Caki2 (cell line): ENCODE measurements around the gene MTG2. TPM values are rescaled to one million over a fixed set of nuclear protein-coding genes. Genes with fewer than 3 reads are reported as not detected.

Source experiments
- DNase-seq: peaks from one replicate; pipeline ENCODE4 v3.0.0-alpha.2; 2015; ENCODE audit warnings: low read depth
- in situ Hi-C: cut with HindIII; loops from 2 replicates; pipeline ENCODE4 v1.10.0; 2016; ENCODE audit warnings: low sequenced_read_pairs, low pct_unique_long_range_greater_than_20kb, mixed read lengths
- total RNA-seq: library from RNA; depleted of rRNA; stranded (reverse); fragments of >200 nt; shearing (Covaris generic); gene quantifications from 2 replicates; pipeline ENCODE4 v1.2.3, GENCODE V29; 2014; ENCODE audit warnings: low replicate concordance

MTG2 gene
- total RNA-seq, 1 experiment from 2014 or later: 21.8 TPM

DNA sequence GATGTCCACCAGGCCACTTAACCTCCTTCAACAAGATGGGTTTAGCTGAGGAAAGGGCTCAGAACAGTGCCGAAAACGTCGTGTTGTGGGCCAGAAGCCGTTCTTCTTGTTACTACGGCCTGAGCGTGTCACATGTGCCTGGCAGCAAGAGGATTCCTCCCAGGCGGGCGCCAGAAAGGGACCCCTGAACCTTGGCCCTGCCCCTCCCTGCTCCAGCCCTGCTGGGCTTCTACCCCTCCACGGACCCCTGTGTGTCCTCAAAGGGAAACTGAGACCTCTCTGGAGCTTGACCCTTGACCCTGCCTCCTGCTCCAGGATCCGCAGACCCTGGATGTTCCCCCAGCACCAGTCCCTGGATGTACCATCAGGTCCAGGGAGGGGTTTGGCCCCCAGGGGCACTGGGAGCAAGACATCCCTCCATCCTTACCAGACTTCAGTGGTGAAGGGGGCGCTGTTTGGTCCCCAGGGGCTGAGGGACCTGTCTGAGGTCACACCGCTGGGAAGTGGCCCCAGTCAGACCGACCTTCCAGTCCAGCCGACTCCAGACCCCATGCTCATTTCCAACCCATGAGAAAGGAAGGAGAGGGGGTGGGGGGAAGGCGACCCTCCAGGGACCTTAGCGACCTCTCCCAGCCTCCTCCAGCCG, 27.1 kb downstream of the MTG2 start:
- no peak for DNase-seq
- in situ Hi-C loops: no loop called here

DNA sequence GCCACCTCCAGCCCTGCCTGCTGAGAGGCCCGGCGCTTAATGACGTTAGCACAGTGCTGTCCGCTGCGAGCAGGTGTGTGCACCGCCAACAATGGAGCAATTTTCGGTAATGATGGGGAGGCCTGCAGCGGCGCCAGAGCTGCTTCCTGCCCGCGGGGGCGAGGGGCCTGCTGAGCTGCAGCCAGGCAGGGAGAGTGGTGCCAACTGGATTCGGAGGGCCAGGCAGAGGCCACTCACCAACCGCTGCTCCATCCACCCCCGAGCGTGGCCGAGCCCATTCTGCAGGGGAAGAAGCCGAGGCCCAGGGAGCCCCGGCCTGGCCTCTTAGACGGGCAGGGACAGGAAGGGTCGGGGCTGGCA, 27.6 kb downstream of the MTG2 start:
- in situ Hi-C loops: no loop called here
- no peak for DNase-seq

DNA sequence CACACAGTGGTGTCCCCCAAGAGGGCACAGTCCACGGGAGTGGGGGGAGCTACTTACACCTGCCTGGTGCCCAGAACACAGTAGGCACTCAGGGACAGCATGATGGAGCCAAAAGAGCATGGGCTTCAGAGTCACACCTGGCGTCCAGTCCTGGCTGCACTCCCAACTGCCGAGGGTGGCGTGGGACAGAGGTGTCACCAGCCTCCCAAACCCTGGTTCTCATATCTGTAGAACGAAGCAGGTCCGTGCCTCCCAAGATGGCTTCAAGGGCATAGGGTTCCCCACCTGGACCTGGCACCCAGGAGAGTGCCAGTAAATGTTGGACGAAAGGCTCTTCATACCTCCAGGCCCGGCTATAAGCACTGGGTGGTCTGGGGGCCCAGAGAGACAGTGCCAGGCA, 28.4 kb downstream of the MTG2 start:
- in situ Hi-C loops: no loop called here
- no peak for DNase-seq

GRCh38 chr20:62211769-62212288, 29.0 kb downstream of the MTG2 start:
- no peak for DNase-seq
- in situ Hi-C loops: no loop called here

GRCh38 chr20:62212299-62212698, 29.5 kb downstream of the MTG2 start:
- in situ Hi-C loops: no loop called here
- no peak for DNase-seq

- in situ Hi-C loops: no loop called here
- no peak for DNase-seq
These were observed 31.2 kb downstream of the MTG2 start for GRCh38 chr20:62214067-62214466.

- in situ Hi-C loops: no loop called here
- no peak for DNase-seq
These were observed 32.5 kb downstream of the MTG2 start for GRCh38 chr20:62215020-62215990.

DNA sequence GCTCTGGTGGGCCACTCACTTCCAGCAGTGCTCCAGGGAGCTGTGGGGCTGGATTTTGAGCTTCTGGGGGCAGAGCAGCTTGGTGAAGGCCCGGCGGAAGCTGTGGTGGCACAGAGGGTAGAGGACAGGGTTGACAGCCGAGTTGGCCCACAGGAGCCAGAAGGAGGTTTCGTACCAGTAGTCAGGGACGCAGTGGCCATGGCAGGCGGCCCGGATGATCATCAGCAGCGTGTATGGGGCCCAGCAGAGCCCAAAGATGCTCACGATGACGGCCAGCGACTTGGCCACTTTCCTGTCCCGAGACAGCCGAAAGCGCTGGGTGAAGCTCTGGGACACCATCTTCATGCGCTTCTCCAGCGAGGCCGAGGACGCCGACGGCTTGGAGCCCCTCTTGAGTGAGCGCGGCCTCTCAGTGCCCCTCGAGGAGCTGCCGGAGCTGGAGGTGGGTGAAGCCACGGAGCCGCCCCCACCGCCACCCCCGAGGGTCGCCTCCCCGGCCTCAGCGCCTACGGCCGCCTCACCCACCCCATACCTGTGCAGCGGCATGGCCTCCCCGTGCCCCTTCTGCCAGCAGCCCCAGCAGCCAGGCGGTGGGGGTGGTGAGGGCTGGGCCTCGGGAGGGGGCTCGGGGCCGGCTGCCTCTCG, 33.3 kb downstream of the MTG2 start:
- DNase-seq: no peak
- in situ Hi-C loops: no loop called here

- no peak for DNase-seq
- in situ Hi-C loops: no loop called here
These were observed 34.1 kb downstream of the MTG2 start for GRCh38 chr20:62216636-62217566.

GRCh38 chr20:62217913-62218773, 35.3 kb downstream of the MTG2 start:
- in situ Hi-C loops: no loop called here
- no peak for DNase-seq

DNA sequence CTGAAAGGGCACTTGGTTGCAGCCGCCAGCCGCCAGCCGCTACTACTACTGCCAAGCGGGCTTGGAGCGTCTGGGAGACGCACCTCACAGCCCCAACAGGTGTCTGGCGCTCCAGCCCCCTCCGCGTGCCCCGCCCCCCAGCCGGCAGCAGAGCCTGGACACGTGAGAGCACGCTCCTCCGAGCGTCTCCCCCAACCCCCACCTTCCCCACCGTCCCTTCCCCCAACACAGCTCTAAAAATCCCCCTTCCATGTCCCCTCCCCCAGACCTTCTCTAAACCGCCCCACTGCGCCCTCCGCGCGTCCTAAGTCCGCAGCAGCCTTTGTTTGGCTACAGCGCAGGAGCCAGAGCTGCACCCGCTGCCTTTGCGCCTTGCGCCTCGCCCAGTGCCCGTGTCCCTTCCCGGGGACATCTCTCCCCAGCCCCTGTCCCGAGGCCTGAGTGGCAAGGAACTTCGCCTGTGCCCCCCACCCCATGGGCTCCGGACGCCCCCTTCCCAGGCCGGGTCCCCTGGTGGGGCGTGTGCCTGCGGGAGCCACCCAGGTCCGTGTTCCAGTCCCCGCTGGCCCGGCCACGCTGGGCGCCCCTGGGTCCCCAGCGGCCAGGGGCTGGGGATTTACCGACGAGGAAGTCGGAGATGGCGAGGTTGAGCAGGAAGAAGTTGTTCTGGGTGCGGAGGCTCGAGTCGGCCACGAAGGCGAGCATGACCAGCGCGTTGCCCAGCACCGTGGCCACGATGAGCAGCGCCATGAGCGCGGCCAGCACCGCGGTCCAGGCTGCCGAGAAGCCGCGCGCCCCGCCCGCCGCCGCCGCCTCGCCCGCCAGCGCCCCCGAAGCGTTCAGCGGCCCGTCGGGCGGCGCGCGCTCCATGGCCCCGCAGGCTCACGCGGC, 36.5 kb downstream of the MTG2 start:
- in situ Hi-C loops: no loop called here
- DNase-seq: peak; percentile 22

DNA sequence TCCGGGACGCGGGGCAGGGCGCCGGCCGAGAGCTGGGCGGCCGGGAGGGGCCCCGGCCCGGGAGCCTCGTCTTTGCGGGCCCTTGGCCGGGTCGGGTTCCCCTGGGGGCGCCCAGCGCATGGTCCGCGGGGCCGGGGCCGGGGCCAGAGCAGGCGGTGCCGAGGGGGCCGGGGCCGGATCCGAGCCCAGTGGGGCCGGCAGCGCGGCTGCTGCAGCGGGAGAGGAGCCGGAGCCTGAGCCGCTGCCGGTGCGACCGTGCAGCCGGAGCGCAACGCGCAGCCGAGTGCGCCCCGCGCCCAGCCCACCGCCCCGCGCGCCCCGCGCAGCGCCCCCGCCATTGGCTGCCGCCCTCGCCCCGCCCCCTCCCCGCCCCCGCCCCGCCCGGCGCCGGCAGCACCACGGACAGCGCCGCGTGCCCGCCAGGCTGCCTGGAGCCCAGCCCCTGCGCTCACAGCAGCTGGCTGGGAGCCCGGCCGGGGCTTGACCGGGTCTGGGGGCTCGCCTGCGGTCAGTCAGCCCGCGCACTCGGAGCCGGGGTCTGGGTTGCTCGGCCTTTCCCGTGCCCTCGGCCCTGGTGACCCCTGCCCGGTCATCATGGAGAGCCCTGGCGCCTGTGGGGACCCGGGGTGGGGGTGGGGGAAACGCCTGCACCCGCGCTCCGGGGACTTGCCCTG, 37.3 kb downstream of the MTG2 start, which contains the start of gene HRH3:
TSS of gene HRH3 (minus strand) at position 287 of the 674 bp plus-strand sequence. CDS start 308 bp downstream, outside the sequence.
- DNase-seq: peak; percentile 30
- in situ Hi-C loops: no loop called here

GRCh38 chr20:62220666-62221568, 38.1 kb downstream of the MTG2 start:
- in situ Hi-C loops: no loop called here
- DNase-seq: no peak

DNA sequence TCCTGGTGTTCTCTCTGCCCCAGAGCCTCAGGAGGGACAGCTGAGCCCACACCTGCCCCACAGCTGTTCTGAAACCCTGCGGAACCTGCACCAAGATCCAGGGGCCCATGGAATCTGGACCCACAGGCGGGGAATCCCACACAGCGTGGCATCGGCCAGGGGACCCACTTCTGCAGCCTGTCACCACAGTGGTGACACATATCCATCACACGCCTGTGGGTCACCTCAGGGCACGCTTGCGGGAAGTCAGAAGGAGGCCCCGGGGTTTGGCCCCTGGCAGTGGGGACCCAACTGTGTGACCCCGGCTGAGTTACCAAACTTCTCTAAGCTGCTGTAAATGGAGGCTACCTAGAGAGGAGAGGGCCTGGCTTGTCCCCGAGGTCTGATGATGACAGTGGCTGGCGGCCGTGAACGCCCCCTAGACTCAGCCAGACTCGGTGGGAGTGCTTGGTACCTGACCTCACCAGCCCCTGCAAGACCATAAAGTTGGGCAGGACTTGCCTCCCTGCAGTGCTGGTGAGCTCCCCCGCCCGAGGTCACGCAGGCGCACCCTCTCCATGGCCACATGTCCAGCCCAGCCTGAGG, 39.5 kb downstream of the MTG2 start:
- in situ Hi-C loops: no loop called here
- DNase-seq: no peak
